NCI-H345 treated with DMSO at 0.1 percent for 48 hours (cell line): Measurements from ENCODE around the gene PPM1H.

Experiments used
- DNase-seq: peaks from one replicate; lab custom pipeline; 2025; ENCODE audit not compliant: unreplicated experiment; lab: John Stamatoyannopoulos, UW

Gene PPM1H

GRCh38 chr12:62627181-62627580 is 307.8 kb downstream of the PPM1H start:
- no peak for DNase-seq

GRCh38 chr12:62625228-62625627 is 309.7 kb downstream of the PPM1H start:
- DNase-seq, result no peak

DNA sequence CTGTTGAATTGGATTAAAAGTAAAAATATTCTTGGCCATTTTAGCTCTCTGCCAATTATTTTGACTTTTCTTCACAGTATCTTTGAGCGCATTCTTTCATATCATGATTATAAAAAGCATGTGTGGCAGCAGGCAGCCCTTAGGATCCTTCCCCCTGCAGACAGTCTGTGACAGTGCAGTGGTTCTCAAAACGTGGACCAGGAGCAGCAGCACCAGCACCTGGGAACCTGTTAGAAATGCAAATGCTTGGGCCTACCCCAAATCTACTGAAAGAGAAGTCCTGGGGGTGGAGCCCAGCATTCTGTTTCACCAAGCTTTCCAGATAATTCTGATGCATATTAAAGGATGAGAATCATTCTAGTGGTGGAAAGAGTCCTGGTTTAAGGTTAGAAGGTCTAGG is 312.8 kb downstream of the PPM1H start:
- no peak for DNase-seq

- peak; percentile 89 for DNase-seq
Observed at GRCh38 chr12:62621101-62621638, 313.8 kb downstream of the PPM1H start.

DNA sequence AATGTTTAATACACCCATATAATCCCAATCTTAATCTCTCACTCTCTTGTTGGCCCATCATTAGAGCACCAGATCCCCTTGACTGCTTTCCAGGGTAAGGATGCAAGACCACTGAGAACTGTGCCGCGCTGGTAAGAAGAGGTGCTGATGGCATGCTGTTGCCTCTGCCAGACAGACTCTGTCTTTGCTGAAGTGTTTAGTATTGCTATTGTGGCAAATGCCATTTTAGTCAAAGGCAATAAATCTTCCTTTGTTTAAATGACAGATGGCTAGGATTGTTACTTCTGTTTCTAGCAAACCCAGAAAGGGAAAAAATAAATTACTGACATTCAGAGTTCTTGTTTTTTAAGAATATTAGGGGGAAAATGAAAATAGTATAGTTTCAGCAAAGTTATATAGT is 316.0 kb downstream of the PPM1H start:
- peak; percentile 49 for DNase-seq

DNA sequence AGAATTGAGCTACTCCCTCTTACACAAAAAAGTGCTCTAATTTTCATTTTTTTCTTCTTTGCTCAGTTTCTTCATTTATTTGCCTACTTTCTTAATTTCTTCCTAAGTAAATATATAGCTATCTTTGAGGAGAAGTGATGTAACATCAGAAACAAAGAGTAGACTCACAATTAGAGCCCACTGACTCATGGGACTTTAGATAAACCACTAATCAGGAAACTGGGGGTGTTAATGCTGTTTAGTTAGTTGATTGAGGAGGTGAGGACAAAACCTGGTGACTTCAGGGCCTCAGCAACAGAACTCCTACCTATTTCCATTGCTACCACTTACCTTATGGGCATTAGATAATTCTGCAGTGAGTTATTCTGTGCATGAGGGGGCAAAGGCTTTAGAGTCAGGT is 316.6 kb downstream of the PPM1H start:
- DNase-seq, result no peak

- no peak for DNase-seq
Observed at GRCh38 chr12:62613081-62613480, 321.9 kb downstream of the PPM1H start.

GRCh38 chr12:62606654-62607053 is 328.3 kb downstream of the PPM1H start:
- DNase-seq, result no peak

DNA sequence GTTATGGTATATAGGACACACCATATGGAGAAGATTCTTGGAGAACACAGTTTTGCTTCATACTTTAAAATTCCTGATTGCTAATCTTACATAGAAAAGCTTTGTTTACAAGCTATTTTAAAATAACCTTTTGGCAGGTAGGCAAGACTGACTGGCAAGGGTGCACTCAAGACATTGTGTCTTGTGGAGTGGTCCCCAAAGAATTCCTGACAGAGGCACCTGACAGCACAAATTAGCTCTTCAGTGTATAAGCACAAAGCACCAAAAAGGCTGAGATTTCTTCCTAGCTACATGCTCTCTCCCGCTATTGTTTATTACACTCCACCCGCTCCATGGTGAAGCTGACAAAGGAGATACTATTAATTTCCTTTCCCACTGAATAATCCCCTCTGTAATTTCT is 329.0 kb downstream of the PPM1H start:
- no peak for DNase-seq

DNA sequence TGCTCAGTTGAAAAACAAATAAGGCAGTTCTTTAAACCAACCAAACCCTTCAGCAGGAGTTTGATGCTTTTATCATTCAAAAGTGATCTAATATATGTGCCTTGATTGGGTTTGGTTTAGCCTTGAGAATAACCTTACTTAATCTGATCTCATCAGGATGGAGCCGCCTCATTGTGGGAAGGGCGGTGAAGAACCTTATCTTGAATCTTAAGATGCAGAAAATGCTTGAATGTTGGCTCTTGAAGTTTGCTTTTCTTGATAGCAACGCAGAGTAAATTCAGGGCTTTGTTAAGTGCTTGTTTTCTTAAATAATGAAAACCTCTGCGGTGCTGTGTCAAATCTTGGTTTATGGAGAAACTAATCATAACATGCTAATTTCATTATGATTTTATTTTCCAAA is 330.1 kb downstream of the PPM1H start:
- no peak for DNase-seq

- DNase-seq, result no peak
Observed at GRCh38 chr12:62604373-62604772, 330.6 kb downstream of the PPM1H start.

DNA sequence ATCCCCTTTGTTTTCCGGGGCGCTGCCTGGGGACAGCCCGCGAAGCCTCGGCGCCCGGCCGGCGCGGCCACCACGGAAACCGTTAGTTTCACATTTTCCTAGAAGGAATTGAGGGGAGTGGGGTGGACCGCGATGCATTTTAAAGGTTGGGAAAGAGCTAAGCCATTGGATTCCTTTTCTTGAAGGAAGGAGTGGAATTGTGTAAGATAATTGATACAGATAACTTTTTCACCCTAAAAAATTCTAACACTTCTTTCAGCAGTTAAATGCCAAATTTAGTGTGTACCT is 331.2 kb downstream of the PPM1H start:
- no peak for DNase-seq

- DNase-seq, result peak; percentile 57
Observed at GRCh38 chr12:62603061-62603810, 331.7 kb downstream of the PPM1H start.

GRCh38 chr12:62602255-62603060 is 332.5 kb downstream of the PPM1H start:
- DNase-seq, result peak; percentile 86

DNA sequence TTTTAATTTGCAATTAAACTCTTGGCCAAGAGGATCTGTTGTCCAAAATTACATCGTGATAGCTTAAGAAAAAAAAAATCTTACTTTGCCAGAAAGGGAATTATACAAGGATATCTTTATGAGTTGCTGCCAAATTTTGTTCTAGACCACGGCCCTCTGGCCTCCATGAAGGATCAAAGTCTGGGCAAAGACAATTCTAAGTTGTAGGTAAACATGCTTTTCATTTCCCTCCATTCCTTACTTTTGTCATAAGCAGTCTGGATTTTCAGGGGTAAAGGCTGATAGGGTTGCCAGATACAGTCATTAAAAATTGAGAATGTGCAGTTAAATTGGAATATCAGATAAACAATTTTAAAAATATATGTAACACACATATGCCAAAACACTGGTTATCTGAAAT is 333.2 kb downstream of the PPM1H start:
- DNase-seq, result no peak

- DNase-seq, result no peak
Observed at GRCh38 chr12:62599854-62600437, 335.0 kb downstream of the PPM1H start.

DNA sequence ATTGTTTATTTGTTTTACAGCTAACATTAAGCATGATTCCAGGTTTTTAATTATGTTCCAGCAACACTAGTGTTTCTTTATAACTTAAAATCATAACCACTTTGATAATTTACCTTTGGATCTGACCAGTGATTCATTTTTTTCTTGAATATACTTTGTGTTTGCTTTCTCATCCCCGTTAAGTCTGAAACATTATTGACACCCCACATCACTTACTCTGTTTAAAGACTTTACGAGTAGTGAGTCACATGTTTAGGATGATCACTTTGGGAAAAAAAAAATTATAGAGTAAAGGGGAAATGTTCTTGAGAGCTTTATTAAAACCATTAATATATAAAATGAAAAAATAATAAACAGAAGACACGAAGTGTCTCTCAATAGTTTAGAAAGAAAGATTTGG is 336.1 kb downstream of the PPM1H start:
- DNase-seq, result no peak

DNA sequence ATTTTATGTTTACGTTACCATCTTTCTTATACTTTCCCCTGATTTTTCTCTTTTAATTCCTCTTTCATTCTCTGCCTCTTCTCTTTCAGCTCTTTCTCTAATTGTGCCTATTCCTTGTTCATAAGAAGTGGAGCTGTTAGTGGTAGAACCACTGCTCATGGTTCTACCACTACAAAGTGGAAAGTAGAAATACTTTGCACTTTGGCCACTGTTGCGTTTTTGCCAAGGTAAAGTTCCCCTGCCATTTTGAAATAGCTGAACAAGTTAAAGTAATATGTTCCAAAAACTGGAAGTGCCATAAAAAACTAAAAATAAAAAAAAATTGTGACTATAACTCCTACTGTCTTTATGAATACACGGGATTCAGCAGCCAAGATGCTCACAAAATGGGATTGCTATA is 337.7 kb downstream of the PPM1H start:
- DNase-seq, result no peak
